ENCODE measurements around the gene DOCK8.

The DOCK8 gene

GRCh38 chr9:362561-363273, 148.1 kb downstream of the DOCK8 start:
- DNase-seq = no peak

- DNase-seq = no peak
Measured at GRCh38 chr9:363274-363612, 148.6 kb downstream of the DOCK8 start.

GRCh38 chr9:365436-365835, 150.8 kb downstream of the DOCK8 start:
- DNase-seq = no peak

- no peak for DNase-seq
Measured at GRCh38 chr9:366620-367019, 152.0 kb downstream of the DOCK8 start.

- no peak for DNase-seq
Measured at GRCh38 chr9:370086-370485, 155.4 kb downstream of the DOCK8 start.

GRCh38 chr9:371349-371748, 156.7 kb downstream of the DOCK8 start:
- DNase-seq = peak in 2 of 51 donors; percentile 2 to 3

GRCh38 chr9:372128-372527, 157.5 kb downstream of the DOCK8 start:
- DNase-seq = no peak

GRCh38 chr9:373759-374206, 159.1 kb downstream of the DOCK8 start:
- no peak for DNase-seq

GRCh38 chr9:374736-375135, 160.1 kb downstream of the DOCK8 start:
- no peak for DNase-seq

- DNase-seq = no peak
Measured at GRCh38 chr9:376115-376514, 161.4 kb downstream of the DOCK8 start.

GRCh38 chr9:378263-378662, 163.6 kb downstream of the DOCK8 start:
- no peak for DNase-seq

- DNase-seq = no peak
Measured at GRCh38 chr9:382383-382782, 167.7 kb downstream of the DOCK8 start.

GRCh38 chr9:385818-386398, 171.2 kb downstream of the DOCK8 start:
- DNase-seq = peak in 26 of 51 donors; percentile 1 to 60 (median 27)

- no peak for DNase-seq
Measured at GRCh38 chr9:389159-389558, 174.5 kb downstream of the DOCK8 start.

GRCh38 chr9:389758-390157, 175.1 kb downstream of the DOCK8 start:
- no peak for DNase-seq

GRCh38 chr9:392077-392804, 177.6 kb downstream of the DOCK8 start:
- no peak for DNase-seq

GRCh38 chr9:394347-395052, 179.8 kb downstream of the DOCK8 start:
- peak in 7 of 51 donors; percentile 4 to 50 (median 19) for DNase-seq

- DNase-seq = peak in 1 of 51 donors; percentile 3
Measured at GRCh38 chr9:396396-396795, 181.7 kb downstream of the DOCK8 start.

GRCh38 chr9:398085-398484, 183.4 kb downstream of the DOCK8 start:
- no peak for DNase-seq

- no peak for DNase-seq
Measured at GRCh38 chr9:401223-401622, 186.6 kb downstream of the DOCK8 start.

- no peak for DNase-seq
Measured at GRCh38 chr9:404234-404633, 189.6 kb downstream of the DOCK8 start.

GRCh38 chr9:405341-405740, 190.7 kb downstream of the DOCK8 start:
- no peak for DNase-seq
